HL-60 (cell line): ENCODE measurements around the gene ITSN1.

Source experiments
- DNase-seq, 2 experiments: peaks; one replicate each; pipeline ENCODE4 v3.0.0-alpha.2; 2010 to 2020; ENCODE audit warnings: low read depth in 1 of 2, low spot score in 1 of 2
- H3K27ac ChIP-seq: fragments of 250-450 bp; sonication (Bioruptor Pico); replicated peaks from 2 replicates; pipeline ENCODE4 v1.5.1; 2020; ENCODE audit warnings: mild to moderate bottlenecking, moderate library complexity
- H3K27me3 ChIP-seq: fragments of 250-450 bp; sonication (Bioruptor Pico); 2 replicates; pipeline ENCODE4 v1.5.1; 2021; ENCODE audit warnings: mild to moderate bottlenecking, moderate library complexity; ENCODE audit not compliant: insufficient read depth, poor library complexity, severe bottlenecking
- H3K4me3 ChIP-seq: replicated peaks from 2 replicates; pipeline ENCODE4 v1.5.1; 2011; ENCODE audit warnings: mild to moderate bottlenecking, control low read depth, low read length; ENCODE audit not compliant: insufficient read depth
- CTCF ChIP-seq: IDR thresholded peaks from one replicate; pipeline ENCODE4 v1.5.1; 2011; ENCODE audit warnings: low read length, control low read depth, inconsistent platforms; ENCODE audit not compliant: insufficient read depth
- GABPA ChIP-seq: IDR thresholded peaks from 2 replicates; pipeline ENCODE4 v1.6.1; 2012; ENCODE audit warnings: low read depth
- POLR2AphosphoS5 ChIP-seq: IDR thresholded peaks from 2 replicates; pipeline ENCODE4 v1.6.1; 2012; ENCODE audit warnings: low read depth
- REST ChIP-seq: IDR thresholded peaks from 2 replicates; pipeline ENCODE4 v1.6.1; 2012; ENCODE audit warnings: low read depth; ENCODE audit not compliant: insufficient replicate concordance
- SPI1 ChIP-seq: IDR thresholded peaks from 2 replicates; pipeline ENCODE4 v1.6.1; 2012; ENCODE audit warnings: low read depth, mild to moderate bottlenecking, borderline replicate concordance

Gene ITSN1

DNA sequence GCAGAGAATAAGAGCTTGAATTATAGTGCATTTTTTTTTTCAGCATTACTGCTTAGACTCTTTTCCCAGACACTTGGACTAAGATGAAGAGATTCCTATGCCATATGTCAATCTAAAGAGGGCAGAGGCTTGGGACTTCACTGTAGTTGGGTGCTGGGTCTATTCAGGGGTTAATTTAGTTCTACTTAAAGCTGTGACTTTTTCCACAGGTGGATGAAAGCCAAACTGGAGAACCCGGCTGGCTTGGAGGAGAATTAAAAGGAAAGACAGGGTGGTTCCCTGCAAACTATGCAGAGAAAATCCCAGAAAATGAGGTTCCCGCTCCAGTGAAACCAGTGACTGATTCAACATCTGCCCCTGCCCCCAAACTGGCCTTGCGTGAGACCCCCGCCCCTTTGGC, 168.5 kb downstream of the ITSN1 start:
- no peak overlapping the region for H3K27ac ChIP-seq

GRCh38 chr21:33811167-33812010, 169.1 kb downstream of the ITSN1 start:
- no peak for DNase-seq
- no peaks in the 10 kb centered on the region for H3K27me3 ChIP-seq
- TF ChIP-seq REST (no peak), SPI1 (no peak), POLR2AphosphoS5 (no peak), GABPA (no peak)
- H3K27ac ChIP-seq: no peak overlapping the region; the same call in 1 of the 2 replicates
- no peak overlapping the region for H3K4me3 ChIP-seq

More for the DNA sequence above, 168.5 kb downstream of the ITSN1 start:
- DNase-seq: no peak
- Histone ChIP-seq H3K27me3 (no peaks in the 10 kb centered on the region), H3K4me3 (no peak overlapping the region)
- TF ChIP-seq GABPA: no peak
- no peak for TF ChIP-seq REST
- TF ChIP-seq POLR2AphosphoS5: no peak
- no peak for TF ChIP-seq SPI1
- TF ChIP-seq CTCF: no peak

GRCh38 chr21:33813832-33814365, 171.6 kb downstream of the ITSN1 start:
- H3K4me3 ChIP-seq: no peak overlapping the region
- H3K27ac ChIP-seq: no peak overlapping the region
- no peaks in the 10 kb centered on the region for H3K27me3 ChIP-seq
- no peak for TF ChIP-seq REST
- no peak for TF ChIP-seq CTCF
- no peak for TF ChIP-seq POLR2AphosphoS5
- DNase-seq: no peak
